Left lobe of liver (tissue), 2 donors: Measurements from ENCODE around the gene CRK. TPM values are rescaled to one million over a fixed set of nuclear protein-coding genes. Genes with fewer than 3 reads are reported as not detected.
"Not testable (repeated sequence)": the region's sequence is repeated elsewhere in the genome, so short reads cannot be mapped to it uniquely, and the experiment has no call there.

Experiments
- ATAC-seq: fragments of 200-7000 bp; cut with Tn5 transposase; one replicate; pipeline ENCODE4 v1.9.1; 2020; ENCODE audit warnings: mild to moderate bottlenecking, moderate library complexity
- DNase-seq: peaks from one replicate; pipeline ENCODE4 v3.0.0-alpha.2; 2020; ENCODE audit warnings: low spot score
- total RNA-seq: library from RNA; stranded (reverse); gene quantifications from one replicate; pipeline ENCODE4 v1.2.1, GENCODE V29; 2021
- donor health status: DM: no; HTN: no; CAD: no; lungs with moderate emphysema.
- donor health status: DM: no; HTN: yes; CAD: no.

The CRK gene
- total RNA-seq, 1 donor from 2014 or later = 33.7 TPM

GRCh38 chr17:1469231-1469852 lies 13.3 kb upstream of the CRK start:
- ATAC-seq (peak; percentile 68), DNase-seq (no peak)

- peak; percentile 84 for ATAC-seq
- peak; percentile 97 for DNase-seq
These were observed 12.0 kb upstream of the CRK start for GRCh38 chr17:1467898-1468492.

- ATAC-seq (no peak), DNase-seq (no peak)
These were observed 11.2 kb upstream of the CRK start for GRCh38 chr17:1467258-1467657.

- no peak for DNase-seq
- ATAC-seq = no peak
These were observed 8.2 kb upstream of the CRK start for GRCh38 chr17:1464186-1464585.

GRCh38 chr17:1462164-1463112 lies 6.4 kb upstream of the CRK start:
- DNase-seq (peak; percentile 69), ATAC-seq (peak; percentile 53)

- DNase-seq (no peak), ATAC-seq (no peak)
These were observed 5.3 kb upstream of the CRK start for GRCh38 chr17:1461198-1461944.

- DNase-seq (peak; percentile 95), ATAC-seq (peak; percentile 51)
These were observed 4.2 kb upstream of the CRK start for GRCh38 chr17:1460233-1460632.

- DNase-seq = peak; percentile 71
These were observed 688 bp downstream of the CRK start for GRCh38 chr17:1455291-1455796.

GRCh38 chr17:1454541-1454940 lies 1.5 kb downstream of the CRK start:
- ATAC-seq = no peak
- no peak for DNase-seq

More at GRCh38 chr17:1455291-1455796, 688 bp downstream of the CRK start:
- ATAC-seq = peak; percentile 36

GRCh38 chr17:1453694-1454093 lies 2.3 kb downstream of the CRK start:
- ATAC-seq = not testable (repeated sequence)
- peak; percentile 64 for DNase-seq

- ATAC-seq (no peak), DNase-seq (no peak)
These were observed 3.2 kb downstream of the CRK start for GRCh38 chr17:1452836-1453235.

- DNase-seq, ATAC-seq: not testable (repeated sequence)
These were observed 5.8 kb downstream of the CRK start for GRCh38 chr17:1450261-1450660.

- ATAC-seq = no peak
- DNase-seq = no peak
These were observed 6.5 kb downstream of the CRK start for GRCh38 chr17:1449412-1449967.

- peak; percentile 44 for ATAC-seq
- no peak for DNase-seq
These were observed 9.0 kb downstream of the CRK start for GRCh38 chr17:1447052-1447451.

GRCh38 chr17:1446201-1446600 lies 9.8 kb downstream of the CRK start:
- DNase-seq (no peak), ATAC-seq (peak; percentile 72)

- ATAC-seq, DNase-seq: not testable (repeated sequence)
These were observed 10.3 kb downstream of the CRK start for GRCh38 chr17:1445695-1446094.

- ATAC-seq, DNase-seq: not testable (repeated sequence)
These were observed 13.3 kb downstream of the CRK start for GRCh38 chr17:1442721-1443120.

GRCh38 chr17:1442187-1442586 lies 13.8 kb downstream of the CRK start:
- no peak for ATAC-seq
- no peak for DNase-seq

GRCh38 chr17:1440921-1441320 lies 15.1 kb downstream of the CRK start:
- ATAC-seq (no peak), DNase-seq (no peak)

- ATAC-seq = peak; percentile 56
- DNase-seq = no peak
These were observed 17.4 kb downstream of the CRK start for GRCh38 chr17:1438593-1439083.
